Fibroblast of peridontal ligament (primary cell): ENCODE results near the gene ATP6V1B1.

Source experiments
- DNase-seq: peaks from one replicate; pipeline ENCODE4 v3.0.0-alpha.2; 2010; ENCODE audit errors: extremely low read depth

The ATP6V1B1 gene

GRCh38 chr2:70926042-70926441, 9.7 kb upstream of the ATP6V1B1 start:
- no peak for DNase-seq

DNA sequence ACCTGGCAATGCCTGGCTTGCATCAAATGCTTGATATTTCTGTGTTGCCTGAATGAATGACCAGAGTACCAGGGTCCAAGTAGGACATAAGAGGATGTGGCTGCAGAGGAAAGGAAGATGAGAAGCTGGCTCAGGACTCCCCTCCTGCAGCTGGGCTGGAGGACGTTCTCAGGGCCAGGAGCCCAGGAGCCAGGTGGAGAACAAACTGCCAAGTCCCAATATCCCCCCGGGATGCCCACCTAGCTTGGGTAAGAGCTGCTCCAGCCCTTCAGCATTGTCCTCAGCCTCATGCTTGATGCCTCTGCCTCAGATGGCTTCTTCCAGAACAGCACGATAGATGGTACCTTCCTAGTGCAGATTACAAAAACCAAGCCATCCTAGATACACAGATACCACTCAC, 8.6 kb upstream of the ATP6V1B1 start:
- no peak for DNase-seq

- no peak for DNase-seq
These were observed 8.1 kb upstream of the ATP6V1B1 start for GRCh38 chr2:70927641-70928040.

DNA sequence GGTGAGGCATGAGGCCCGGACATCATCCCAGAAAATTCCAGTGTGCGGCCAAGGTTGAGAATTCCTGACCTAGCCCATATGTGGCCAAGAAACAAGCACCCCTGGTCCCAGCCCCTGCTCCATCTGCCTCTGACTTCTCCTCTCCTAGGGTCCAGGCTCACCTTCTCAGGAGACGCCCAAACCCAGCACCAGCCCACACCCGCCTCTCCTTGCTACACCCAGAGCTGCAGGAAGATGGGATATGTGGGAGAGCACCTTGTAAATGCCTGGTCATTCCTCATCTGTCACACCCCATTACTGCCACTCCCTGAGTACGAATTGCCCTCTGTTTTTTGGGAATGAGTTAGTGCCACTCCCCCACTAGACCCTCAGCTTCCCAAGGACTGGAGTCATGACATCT, 7.3 kb upstream of the ATP6V1B1 start:
- DNase-seq: no peak

GRCh38 chr2:70930371-70931329, 5.0 kb upstream of the ATP6V1B1 start:
- no peak for DNase-seq

- DNase-seq: no peak
These were observed 4.2 kb upstream of the ATP6V1B1 start for GRCh38 chr2:70931376-70932000.

DNA sequence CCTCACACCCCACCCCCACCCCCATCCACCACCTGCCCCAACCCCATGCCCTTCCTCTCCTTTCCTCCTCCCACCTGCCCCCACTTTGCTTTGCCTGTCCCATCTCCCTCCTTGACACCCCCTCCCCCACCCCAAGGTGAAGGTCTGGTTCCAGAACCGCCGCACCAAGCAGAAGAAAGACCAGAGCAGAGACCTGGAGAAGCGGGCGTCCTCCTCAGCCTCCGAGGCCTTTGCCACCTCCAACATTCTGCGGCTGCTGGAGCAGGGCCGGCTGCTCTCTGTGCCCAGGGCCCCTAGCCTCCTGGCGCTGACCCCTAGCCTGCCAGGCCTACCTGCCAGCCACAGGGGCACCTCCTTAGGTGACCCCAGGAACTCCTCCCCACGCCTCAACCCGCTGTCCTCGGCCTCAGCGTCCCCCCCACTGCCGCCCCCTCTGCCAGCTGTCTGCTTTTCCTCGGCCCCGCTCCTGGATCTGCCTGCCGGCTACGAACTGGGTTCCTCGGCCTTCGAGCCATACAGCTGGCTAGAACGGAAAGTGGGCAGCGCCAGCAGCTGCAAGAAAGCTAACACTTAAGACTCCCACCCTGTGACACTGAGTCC, 3.0 kb upstream of the ATP6V1B1 start:
- DNase-seq: no peak

DNA sequence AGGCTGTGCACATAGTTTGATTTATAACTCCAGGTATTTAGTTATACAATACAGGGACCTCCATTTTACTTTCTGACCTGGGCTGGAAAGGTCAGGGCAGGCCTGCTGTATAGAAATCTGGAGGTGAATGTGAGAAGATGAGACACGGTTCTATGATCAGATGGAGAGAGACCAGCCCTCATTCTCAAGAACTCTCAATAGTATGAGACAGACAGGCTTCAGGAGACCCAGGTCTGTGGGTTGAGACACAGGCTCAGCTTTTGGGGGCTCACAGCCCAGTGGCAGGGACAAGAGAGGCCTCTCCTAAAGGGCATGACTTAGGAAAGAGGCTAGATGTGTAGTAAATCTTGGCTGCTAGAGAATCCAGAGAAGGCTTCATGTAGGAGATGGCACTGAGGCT, 719 bp upstream of the ATP6V1B1 start:
- DNase-seq: no peak

DNA sequence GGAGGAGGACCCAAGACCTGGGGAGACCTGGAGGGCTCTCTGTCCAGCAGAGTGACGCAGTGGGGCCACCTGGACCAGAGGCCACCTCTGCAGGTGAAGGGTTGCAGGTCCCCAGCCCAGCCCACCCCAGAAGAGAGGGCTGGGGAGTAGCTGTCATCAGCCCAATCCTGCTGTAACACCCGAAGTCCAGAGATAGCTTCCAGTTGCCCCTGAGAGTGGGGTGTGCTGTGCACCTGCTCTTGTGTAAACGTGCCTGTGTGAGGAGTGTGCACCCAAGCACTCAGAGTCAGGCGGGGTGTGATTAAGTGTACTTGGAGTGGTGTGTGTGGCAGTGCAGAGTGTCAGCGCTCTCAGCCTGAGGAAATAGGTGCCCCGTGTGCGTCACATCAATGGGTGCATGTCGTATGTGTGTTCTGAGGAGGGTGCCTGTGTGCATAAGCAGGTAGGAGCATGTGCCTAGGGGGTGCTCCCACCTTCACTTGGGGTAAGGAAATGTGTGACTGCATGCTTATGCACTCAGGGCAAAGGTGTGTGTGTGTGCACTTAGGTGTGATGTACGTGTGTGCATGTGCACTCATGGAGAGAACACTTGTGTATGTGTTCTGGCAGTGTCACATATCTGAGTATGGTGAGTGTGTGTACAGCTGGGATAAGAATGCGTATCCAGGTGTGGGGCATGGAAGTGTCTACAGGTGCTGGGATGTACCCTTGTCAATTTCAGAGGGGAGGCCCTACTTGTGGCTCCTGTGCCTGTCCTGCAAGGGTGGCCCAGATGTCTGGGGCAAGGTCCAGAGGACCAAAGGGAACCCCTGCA, 672 bp downstream of the ATP6V1B1 start:
- DNase-seq: no peak

DNA sequence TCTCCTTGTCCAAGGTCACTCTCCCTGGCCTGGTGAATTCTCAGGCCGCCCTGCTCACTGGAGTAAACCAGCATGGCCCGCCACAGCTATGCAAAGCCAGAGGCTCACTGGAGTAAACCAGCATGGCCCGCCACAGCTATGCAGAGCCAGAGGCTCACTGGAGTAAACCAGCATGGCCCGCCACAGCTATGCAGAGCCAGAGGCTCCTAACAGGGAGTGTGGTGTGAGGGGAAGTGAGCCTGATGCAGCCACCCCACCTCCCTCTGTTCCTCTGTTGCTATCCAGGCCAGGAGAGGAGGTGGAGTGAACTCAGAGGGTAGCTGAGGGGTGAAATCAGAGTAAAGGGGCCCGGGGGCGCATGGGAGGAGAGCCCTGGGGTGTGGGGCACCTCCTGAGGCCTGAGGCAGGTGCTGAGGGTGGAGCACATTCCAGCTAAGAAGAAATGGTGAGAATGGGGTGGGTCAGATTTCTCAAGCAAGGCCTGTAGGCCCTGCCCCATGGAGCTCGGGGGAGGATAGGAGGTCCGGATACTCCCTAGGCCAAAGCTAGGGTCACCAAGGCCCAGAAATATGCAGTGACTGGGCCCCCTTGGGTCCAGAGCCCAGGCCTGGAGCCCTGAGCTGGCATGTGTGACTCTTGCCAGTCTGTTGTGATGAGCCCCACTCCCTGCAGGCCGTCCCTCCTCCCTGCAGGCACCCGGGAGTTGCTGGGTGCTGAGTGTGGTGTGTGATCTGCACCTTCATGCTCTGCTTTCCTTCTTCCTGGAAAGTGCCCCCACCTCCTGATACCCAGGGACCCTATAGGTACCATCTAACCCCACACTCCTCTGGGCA, 1.5 kb downstream of the ATP6V1B1 start:
- no peak for DNase-seq

- no peak for DNase-seq
These were observed 2.3 kb downstream of the ATP6V1B1 start for GRCh38 chr2:70937866-70938585.

- no peak for DNase-seq
These were observed 2.9 kb downstream of the ATP6V1B1 start for GRCh38 chr2:70938586-70938950.

GRCh38 chr2:70939001-70939838, 3.5 kb downstream of the ATP6V1B1 start:
- no peak for DNase-seq

DNA sequence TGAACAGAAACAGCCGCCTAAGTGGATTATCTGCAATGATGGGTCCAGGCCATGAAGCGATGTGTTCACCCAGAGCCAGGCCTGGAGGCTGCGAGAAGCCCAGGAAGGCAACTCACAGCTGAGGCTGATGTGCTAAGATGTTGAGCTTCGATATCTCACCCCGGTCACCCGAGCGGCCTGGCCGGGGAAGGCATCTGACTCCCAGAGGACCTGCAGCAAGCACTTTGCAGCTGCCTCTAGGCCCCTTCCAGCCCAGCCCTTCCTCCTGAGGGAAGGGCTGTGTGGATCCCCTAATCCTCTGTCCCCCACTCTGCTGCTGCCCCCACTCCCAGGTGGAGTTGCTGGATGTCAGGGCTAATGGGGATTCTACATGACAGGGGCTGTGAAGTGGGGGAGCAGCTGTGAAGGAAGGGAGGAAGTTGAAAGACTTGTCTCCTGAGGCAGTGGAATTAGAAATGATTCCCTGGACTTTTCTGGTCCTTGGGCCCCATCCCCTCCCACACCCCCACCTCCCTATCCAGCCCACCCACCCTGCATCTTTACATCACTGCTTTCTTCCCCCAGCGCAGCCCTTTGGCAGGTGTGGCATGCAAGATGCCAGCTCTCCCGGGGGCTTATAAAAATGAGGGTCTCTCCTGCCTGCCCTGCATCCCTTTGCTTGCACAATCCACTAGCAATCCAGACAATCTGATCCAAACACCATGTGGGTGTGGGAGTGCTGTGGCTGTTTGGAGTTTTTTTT, 4.3 kb downstream of the ATP6V1B1 start:
- no peak for DNase-seq

DNA sequence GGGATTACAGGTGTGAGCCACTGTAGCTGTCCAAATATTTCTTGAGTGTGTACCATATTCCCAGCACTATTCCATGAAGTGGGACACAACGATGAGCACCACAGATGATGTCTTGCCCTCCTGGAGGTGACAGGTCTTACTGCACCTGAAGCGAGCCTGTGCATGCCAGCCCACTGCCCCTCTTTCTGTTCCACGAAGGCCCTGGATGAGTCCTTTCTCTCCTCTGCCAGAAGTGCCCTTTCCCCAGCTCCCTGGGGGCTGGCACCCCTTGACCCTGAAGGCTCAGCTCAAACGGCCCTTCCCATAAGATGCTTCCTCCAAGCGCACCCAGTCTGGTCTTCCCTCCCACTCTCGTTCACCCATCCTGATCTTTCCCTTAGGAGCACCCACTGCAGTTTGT, 5.5 kb downstream of the ATP6V1B1 start:
- no peak for DNase-seq

DNA sequence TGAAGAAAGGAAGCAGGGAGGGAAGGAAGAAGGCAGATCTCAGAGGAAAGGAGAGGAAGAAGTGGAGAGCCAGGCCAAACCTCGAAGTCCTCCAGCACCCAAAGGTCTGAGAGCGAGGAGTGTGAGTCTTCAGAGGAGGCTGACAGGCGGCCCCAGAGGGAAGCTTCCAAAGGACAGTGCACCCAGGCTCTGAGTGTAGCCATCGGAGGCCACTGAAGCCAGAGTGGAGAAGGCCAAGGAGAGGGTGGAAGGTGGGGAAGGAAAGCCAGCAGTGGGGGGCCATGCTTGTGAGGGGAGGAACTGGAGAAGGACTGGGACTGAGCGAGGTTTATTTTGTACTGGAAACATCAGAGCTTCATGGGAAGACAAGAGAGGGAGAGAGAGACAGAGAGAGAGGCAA, 6.0 kb downstream of the ATP6V1B1 start:
- no peak for DNase-seq

- peak; percentile 40 for DNase-seq
These were observed 6.9 kb downstream of the ATP6V1B1 start for GRCh38 chr2:70942396-70943204.
